ENCODE results near the gene CACNA1F.
A peak's percentile ranks its signal among the peaks of the same experiment; 100 is the strongest.

Gene CACNA1F

DNA sequence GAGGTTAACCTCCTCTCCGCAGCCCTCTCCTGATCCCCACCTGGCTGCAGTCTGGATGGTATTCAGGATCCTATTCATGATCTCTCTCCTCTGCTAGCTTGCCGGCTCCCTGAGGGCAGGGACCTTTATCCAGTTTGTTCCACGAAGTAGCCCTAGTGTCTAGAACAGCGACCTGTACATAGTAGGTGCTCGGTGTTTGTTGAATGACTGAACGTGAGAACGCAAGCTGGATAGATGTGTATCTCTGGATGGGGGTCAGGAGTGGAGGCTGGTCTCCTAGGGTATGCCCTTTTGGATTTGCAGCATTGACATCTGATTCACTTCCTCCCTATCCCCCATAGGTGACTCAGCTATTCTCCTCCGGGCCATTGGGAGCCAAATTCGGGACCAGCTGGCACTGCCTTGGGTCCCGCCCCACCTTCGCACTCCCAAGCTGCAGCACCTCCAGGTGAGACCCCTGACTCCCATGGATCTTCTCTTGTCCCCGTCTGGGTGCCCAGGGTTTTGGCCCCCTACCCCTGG lies 9.5 kb upstream of the CACNA1F start:
- Histone ChIP-seq H3K9ac (ENCODE audit: low read depth, low read length, poor library complexity, severe bottlenecking) (no peak overlapping the region), H3K4me3 (ENCODE audit: low read length, poor library complexity, severe bottlenecking) (no peak overlapping the region), H3K9me3 (ENCODE audit: insufficient read depth, low read depth, low read length) (no peaks in the 10 kb centered on the region), H3K4me1 (ENCODE audit: insufficient read depth, low read length, poor library complexity, severe bottlenecking) (no peaks in the 10 kb centered on the region), H3K4me2 (ENCODE audit: low read depth, low read length, poor library complexity, severe bottlenecking) (no peak overlapping the region), H2AFZ (ENCODE audit: low read length) (no peak overlapping the region), H3K9me2 (replicated peaks; ENCODE audit: low read depth, low read length) (no peaks in the 10 kb centered on the region), H3K79me2 (ENCODE audit: insufficient read depth, low read length) (no peaks in the 10 kb centered on the region), H4K20me1 (ENCODE audit: insufficient read depth, low read length, poor library complexity, severe bottlenecking) (no peaks in the 10 kb centered on the region), H3K36me3 (ENCODE audit: insufficient read depth, low read length) (no peaks in the 10 kb centered on the region), H3F3A (ENCODE audit: low read depth) (no peaks in the 10 kb centered on the region), H3K27me3 (ENCODE audit: insufficient read depth, low read length, poor library complexity, severe bottlenecking) (no peaks in the 10 kb centered on the region)
- no peak for TF ChIP-seq EZH2phosphoT487 (IDR thresholded peaks at IDR 0.05; ENCODE audit: borderline replicate concordance)
- TF ChIP-seq, protein P1, sequence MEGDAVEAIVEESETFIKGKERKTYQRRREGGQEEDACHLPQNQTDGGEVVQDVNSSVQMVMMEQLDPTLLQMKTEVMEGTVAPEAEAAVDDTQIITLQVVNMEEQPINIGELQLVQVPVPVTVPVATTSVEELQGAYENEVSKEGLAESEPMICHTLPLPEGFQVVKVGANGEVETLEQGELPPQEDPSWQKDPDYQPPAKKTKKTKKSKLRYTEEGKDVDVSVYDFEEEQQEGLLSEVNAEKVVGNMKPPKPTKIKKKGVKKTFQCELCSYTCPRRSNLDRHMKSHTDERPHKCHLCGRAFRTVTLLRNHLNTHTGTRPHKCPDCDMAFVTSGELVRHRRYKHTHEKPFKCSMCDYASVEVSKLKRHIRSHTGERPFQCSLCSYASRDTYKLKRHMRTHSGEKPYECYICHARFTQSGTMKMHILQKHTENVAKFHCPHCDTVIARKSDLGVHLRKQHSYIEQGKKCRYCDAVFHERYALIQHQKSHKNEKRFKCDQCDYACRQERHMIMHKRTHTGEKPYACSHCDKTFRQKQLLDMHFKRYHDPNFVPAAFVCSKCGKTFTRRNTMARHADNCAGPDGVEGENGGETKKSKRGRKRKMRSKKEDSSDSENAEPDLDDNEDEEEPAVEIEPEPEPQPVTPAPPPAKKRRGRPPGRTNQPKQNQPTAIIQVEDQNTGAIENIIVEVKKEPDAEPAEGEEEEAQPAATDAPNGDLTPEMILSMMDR (conservative IDR thresholded peaks at IDR 0.05; ENCODE audit: low read length) = no peak

DNA sequence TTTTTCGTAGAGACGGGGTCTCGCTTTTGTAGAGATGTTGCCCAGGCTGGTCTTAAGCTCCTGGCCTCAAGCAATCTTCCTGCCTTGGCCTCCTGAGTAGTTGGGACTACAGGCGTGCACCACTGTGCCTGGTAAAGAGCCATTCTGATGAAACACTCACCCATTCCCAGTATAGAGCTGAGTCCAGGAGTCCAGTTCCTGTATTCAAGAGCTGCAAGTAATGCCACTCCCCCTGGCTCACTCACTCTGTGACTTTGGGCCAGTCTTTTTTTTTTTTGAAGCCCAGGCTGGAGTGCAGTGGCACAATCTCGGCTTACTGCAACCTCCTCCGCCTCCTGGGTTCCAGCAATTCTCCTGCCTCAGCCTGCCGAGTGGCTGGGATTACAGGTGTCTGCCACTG lies 5.6 kb upstream of the CACNA1F start:
- Histone ChIP-seq H3K9ac (ENCODE audit: low read depth, low read length, poor library complexity, severe bottlenecking) (no peak overlapping the region), H3K4me3 (ENCODE audit: low read length, poor library complexity, severe bottlenecking) (no peak overlapping the region), H3K79me2 (ENCODE audit: insufficient read depth, low read length) (peaks cover 5% of the 10 kb centered on the region; the same call in 1 of the 2 replicates), H2AFZ (ENCODE audit: low read length) (no peak overlapping the region), H3K4me2 (ENCODE audit: low read depth, low read length, poor library complexity, severe bottlenecking) (no peak overlapping the region), H4K20me1 (ENCODE audit: insufficient read depth, low read length, poor library complexity, severe bottlenecking) (no peaks in the 10 kb centered on the region), H3K9me2 (replicated peaks; ENCODE audit: low read depth, low read length) (no peaks in the 10 kb centered on the region), H3K36me3 (ENCODE audit: insufficient read depth, low read length) (no peaks in the 10 kb centered on the region), H3K27me3 (ENCODE audit: insufficient read depth, low read length, poor library complexity, severe bottlenecking) (no peaks in the 10 kb centered on the region), H3K4me1 (ENCODE audit: insufficient read depth, low read length, poor library complexity, severe bottlenecking) (no peaks in the 10 kb centered on the region), H3K9me3 (ENCODE audit: insufficient read depth, low read depth, low read length) (no peaks in the 10 kb centered on the region), H3F3A (ENCODE audit: low read depth) (no peaks in the 10 kb centered on the region)
- TF ChIP-seq, protein P1 (conservative IDR thresholded peaks at IDR 0.05; ENCODE audit: low read length) = no peak
- no peak for TF ChIP-seq EZH2phosphoT487 (IDR thresholded peaks at IDR 0.05; ENCODE audit: borderline replicate concordance)

DNA sequence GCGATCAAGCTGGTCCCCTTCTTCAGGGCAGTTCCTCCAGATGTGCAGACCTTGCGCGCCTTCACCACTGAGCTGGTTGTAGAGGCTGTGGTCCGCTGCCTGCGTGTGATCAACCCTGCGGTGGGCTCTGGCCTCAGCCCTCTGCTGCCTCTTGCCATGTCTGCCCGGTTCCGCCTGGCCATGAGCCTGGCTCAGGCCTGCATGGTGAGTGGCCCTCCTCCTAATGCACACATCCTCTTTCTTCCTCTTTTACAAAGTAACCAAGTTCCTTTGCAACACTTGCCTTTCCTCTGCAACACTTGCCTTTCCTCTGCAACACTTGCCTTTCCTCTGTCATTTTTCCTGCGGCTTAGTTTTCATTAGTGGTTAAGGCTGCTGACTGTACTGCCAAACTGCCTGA lies 3.9 kb upstream of the CACNA1F start:
- no peaks in the 10 kb centered on the region for H3F3A ChIP-seq (ENCODE audit: low read depth)
- TF ChIP-seq, protein P1 (conservative IDR thresholded peaks at IDR 0.05; ENCODE audit: low read length) = no peak
- no peak for TF ChIP-seq EZH2phosphoT487 (IDR thresholded peaks at IDR 0.05; ENCODE audit: borderline replicate concordance)
- no peaks in the 10 kb centered on the region for H4K20me1 ChIP-seq (ENCODE audit: insufficient read depth, low read length, poor library complexity, severe bottlenecking)
- no peaks in the 10 kb centered on the region for H3K9me2 ChIP-seq (replicated peaks; ENCODE audit: low read depth, low read length)
- no peaks in the 10 kb centered on the region for H3K4me1 ChIP-seq (ENCODE audit: insufficient read depth, low read length, poor library complexity, severe bottlenecking)
- H3K4me2 ChIP-seq (ENCODE audit: low read depth, low read length, poor library complexity, severe bottlenecking) = peak overlapping the region; percentile 83
- H3K27me3 ChIP-seq (ENCODE audit: insufficient read depth, low read length, poor library complexity, severe bottlenecking) = no peaks in the 10 kb centered on the region
- peak overlapping the region; percentile 88 for H3K4me3 ChIP-seq (ENCODE audit: low read length, poor library complexity, severe bottlenecking)
- H3K9me3 ChIP-seq (ENCODE audit: insufficient read depth, low read depth, low read length) = no peaks in the 10 kb centered on the region
- H3K79me2 ChIP-seq (ENCODE audit: insufficient read depth, low read length) = peaks cover 5% of the 10 kb centered on the region; the same call in 1 of the 2 replicates
- H3K9ac ChIP-seq (ENCODE audit: low read depth, low read length, poor library complexity, severe bottlenecking) = peak overlapping the region; percentile 32
- no peaks in the 10 kb centered on the region for H3K36me3 ChIP-seq (ENCODE audit: insufficient read depth, low read length)
- H2AFZ ChIP-seq (ENCODE audit: low read length) = no peak overlapping the region
